ENCODE measurements around the gene IL36G.

GRCh38 chr2:113028112-113028511 is 50.3 kb downstream of the IL36G start:
- TF ChIP-seq RAD21 (CRISPR knock-in tag; conservative IDR thresholded peaks at IDR 0.05 in 1 of 2, IDR thresholded peaks at IDR 0.05 in 1 of 2) (no peak), ZNF263 (CRISPR knock-in tag; IDR thresholded peaks at IDR 0.05; ENCODE audit: borderline replicate concordance) (no peak), YY1 (IDR thresholded peaks at IDR 0.05; ENCODE audit: borderline replicate concordance in 1 of 3, control insufficient read depth in 1 of 3, extremely low read depth in 1 of 3, insufficient read depth in 3 of 3, insufficient read length in 1 of 3, insufficient replicate concordance in 2 of 3, low read depth in 1 of 3, low read length in 2 of 3) (no peak), MLLT1 (IDR thresholded peaks at IDR 0.05) (no peak), RBM14 (IDR thresholded peaks at IDR 0.05; ENCODE audit: borderline replicate concordance, insufficient read depth, low read depth, low read length) (no peak), POLR2A (conservative IDR thresholded peaks at IDR 0.05) (no peak), PATZ1 (CRISPR knock-in tag; IDR thresholded peaks at IDR 0.05; ENCODE audit: borderline replicate concordance) (no peak)

Measured in K562 (cell line).